GM12878 (cell line): ENCODE measurements around the gene PRG2. TPM values are rescaled to one million over a fixed set of nuclear protein-coding genes. Genes with fewer than 3 reads are reported as not detected.

Source experiments
- ATF7 ChIP-seq: fragments of 450-650 bp; IDR thresholded peaks from 2 replicates; pipeline ENCODE4 v1.6.1; 2016; ENCODE audit warnings: low read depth, mild to moderate bottlenecking
- CEBPB ChIP-seq, 2 experiments: fragments of 150-350 bp in 1 of 2; IDR thresholded peaks; 2 replicates each; pipeline ENCODE4 v1.6.1; 2012 to 2014; ENCODE audit warnings: low read depth in 2 of 2, low read length in 2 of 2, borderline replicate concordance in 1 of 2, inconsistent platforms in 1 of 2
- FOXK2 ChIP-seq: fragments of 450-650 bp; IDR thresholded peaks from 2 replicates; pipeline ENCODE4 v1.6.1; 2017; ENCODE audit warnings: mild to moderate bottlenecking, moderate library complexity
- NFXL1 ChIP-seq: fragments of 450-650 bp; IDR thresholded peaks from 2 replicates; pipeline ENCODE4 v1.6.1; 2017; ENCODE audit warnings: antibody characterized with exemption, mild to moderate bottlenecking, borderline replicate concordance
- NFYB ChIP-seq: IDR thresholded peaks from 2 replicates; pipeline ENCODE4 v1.6.1; 2011; ENCODE audit warnings: low read depth, mild to moderate bottlenecking, low read length, improper control_type of control experiment, moderate library complexity; ENCODE audit not compliant: insufficient read depth
- PAX8 ChIP-seq: fragments of 450-650 bp; IDR thresholded peaks from 2 replicates; pipeline ENCODE4 v1.6.1; 2017; ENCODE audit warnings: mild to moderate bottlenecking, moderate library complexity
- RAD51 ChIP-seq: fragments of 450-650 bp; IDR thresholded peaks from 2 replicates; pipeline ENCODE4 v1.6.1; 2016; ENCODE audit warnings: moderate library complexity, mild to moderate bottlenecking, inconsistent platforms
- RELA ChIP-seq: fragments of 450-650 bp; IDR thresholded peaks from 2 replicates; pipeline ENCODE4 v1.8.0; 2014; ENCODE audit warnings: borderline replicate concordance; ENCODE audit not compliant: partially characterized antibody
- RFX5 ChIP-seq: IDR thresholded peaks from 2 replicates; pipeline ENCODE4 v1.6.1; 2011; ENCODE audit warnings: low read depth, low read length, improper control_type of control experiment
- SMC3 ChIP-seq: IDR thresholded peaks from 2 replicates; pipeline ENCODE4 v1.6.1; 2011; ENCODE audit warnings: low read length, improper control_type of control experiment, borderline replicate concordance
- STAT3 ChIP-seq: IDR thresholded peaks from 2 replicates; pipeline ENCODE4 v1.6.1; 2011; ENCODE audit warnings: low read depth, low read length, improper control_type of control experiment
- ZBED1 ChIP-seq: IDR thresholded peaks from 2 replicates; pipeline ENCODE4 v1.6.1; 2016; ENCODE audit warnings: borderline replicate concordance
- ZSCAN29 ChIP-seq: fragments of 450-650 bp; IDR thresholded peaks from 2 replicates; pipeline ENCODE4 v1.6.1; 2017; ENCODE audit warnings: mild to moderate bottlenecking, moderate library complexity
- polyA plus RNA-seq, 11 experiments: library from polyadenylated mRNA; depleted of rRNA in 4 of 11; unstranded in 6 of 11; stranded (reverse) in 5 of 11; fragments of >200 nt; fragmentation: Nextera tagmentation in 4 of 11; fragmentation: Illumina TruSeq in 1 of 11; extraction: Ambion mirVana in 4 of 11; extraction: Trizol in 1 of 11; gene quantifications; 1 replicate in 1 of 11; 2 replicates in 10 of 11; pipeline versions ENCODE4 v1.2.1 to v1.2.3, GENCODE V29; 2011 to 2016; ENCODE audit warnings: inconsistent platforms in 2 of 11, missing spikeins in 2 of 11, low read depth in 1 of 11
- total RNA-seq, 4 experiments: library from RNA; depleted of rRNA in 3 of 4; stranded (reverse); fragments of >200 nt in 3 of 4; fragmentation: Illumina TruSeq in 1 of 4; extraction: Trizol in 1 of 4; gene quantifications; 2 replicates each; pipeline versions ENCODE4 v1.2.1 to v1.2.3, GENCODE V29; 2013 to 2021
- TF ChIP-seq, protein P1 (sequence below): fragments of 150-350 bp; IDR thresholded peaks from 2 replicates; pipeline ENCODE4 v1.6.1; 2016; ENCODE audit warnings: low read depth, low read length
- TF ChIP-seq, protein P2 (sequence below): fragments of 450-650 bp; IDR thresholded peaks from 2 replicates; pipeline ENCODE4 v1.6.1; 2018; ENCODE audit warnings: borderline replicate concordance, mild to moderate bottlenecking; ENCODE audit not compliant: partially characterized antibody
- TF ChIP-seq, protein P3 (sequence below): fragments of 450-650 bp; IDR thresholded peaks from 2 replicates; pipeline ENCODE4 v1.6.1; 2017; ENCODE audit warnings: mild to moderate bottlenecking, moderate library complexity
- TF ChIP-seq, protein P4 (sequence below), 3 experiments: IDR thresholded peaks in 2 of 3; conservative IDR thresholded peaks in 1 of 3; 2 replicates each; pipeline ENCODE4 v1.5.1; 2011; ENCODE audit warnings: low read depth in 3 of 3, low read length in 3 of 3, mild to moderate bottlenecking in 3 of 3, control low read depth in 2 of 3, moderate library complexity in 2 of 3, inconsistent platforms in 1 of 3, mixed read lengths in 1 of 3; ENCODE audit not compliant: control insufficient read depth in 2 of 3, insufficient read depth in 1 of 3; ENCODE audit errors: extremely low read depth in 1 of 3

PRG2 gene
- total and polyA plus RNA-seq, 10 of the 15 experiments (the other 5 are each of a cell fraction or from before 2014, with no cell fraction given), result 0.10 to 1.7 (median 0.56) TPM; not detected in 2

DNA sequence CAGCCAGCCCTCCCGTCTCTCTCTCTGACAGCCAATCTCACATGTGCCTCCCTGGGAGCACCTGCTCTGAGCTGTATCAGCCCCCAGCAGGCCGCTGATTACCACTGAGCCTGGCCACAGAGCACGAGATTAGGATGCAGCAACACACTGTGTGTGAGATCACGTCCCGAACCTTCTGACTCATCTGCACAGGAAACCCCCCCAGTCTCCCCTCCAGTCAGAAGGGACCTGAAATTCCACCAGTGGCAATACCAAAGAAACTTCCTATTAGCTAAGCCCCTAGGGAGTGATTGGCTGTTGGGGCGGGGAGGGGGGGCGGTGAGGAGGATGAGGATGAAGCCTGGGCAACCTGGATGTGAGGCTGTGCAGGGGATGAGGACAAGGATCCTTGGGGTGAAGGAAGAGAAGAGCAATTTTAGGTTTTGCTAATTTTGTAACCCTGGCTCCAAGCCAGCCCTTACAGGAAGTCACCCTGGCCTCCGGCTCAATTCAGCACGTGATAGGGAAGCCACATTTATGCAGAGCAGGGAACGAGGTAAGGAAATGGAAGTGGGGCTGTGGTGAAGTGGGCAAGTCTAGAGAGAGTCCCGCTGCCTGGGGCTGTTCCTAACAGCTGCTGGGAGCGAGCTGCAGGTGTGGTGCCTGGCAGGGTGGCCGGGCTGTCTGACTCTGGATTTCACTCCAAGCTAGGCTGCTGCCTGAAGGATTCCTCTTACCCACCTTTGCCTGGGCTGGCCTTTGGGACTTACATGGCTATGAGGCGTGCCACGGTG lies 34.5 kb upstream of the PRG2 start (continued):
- TF ChIP-seq, protein P1, sequence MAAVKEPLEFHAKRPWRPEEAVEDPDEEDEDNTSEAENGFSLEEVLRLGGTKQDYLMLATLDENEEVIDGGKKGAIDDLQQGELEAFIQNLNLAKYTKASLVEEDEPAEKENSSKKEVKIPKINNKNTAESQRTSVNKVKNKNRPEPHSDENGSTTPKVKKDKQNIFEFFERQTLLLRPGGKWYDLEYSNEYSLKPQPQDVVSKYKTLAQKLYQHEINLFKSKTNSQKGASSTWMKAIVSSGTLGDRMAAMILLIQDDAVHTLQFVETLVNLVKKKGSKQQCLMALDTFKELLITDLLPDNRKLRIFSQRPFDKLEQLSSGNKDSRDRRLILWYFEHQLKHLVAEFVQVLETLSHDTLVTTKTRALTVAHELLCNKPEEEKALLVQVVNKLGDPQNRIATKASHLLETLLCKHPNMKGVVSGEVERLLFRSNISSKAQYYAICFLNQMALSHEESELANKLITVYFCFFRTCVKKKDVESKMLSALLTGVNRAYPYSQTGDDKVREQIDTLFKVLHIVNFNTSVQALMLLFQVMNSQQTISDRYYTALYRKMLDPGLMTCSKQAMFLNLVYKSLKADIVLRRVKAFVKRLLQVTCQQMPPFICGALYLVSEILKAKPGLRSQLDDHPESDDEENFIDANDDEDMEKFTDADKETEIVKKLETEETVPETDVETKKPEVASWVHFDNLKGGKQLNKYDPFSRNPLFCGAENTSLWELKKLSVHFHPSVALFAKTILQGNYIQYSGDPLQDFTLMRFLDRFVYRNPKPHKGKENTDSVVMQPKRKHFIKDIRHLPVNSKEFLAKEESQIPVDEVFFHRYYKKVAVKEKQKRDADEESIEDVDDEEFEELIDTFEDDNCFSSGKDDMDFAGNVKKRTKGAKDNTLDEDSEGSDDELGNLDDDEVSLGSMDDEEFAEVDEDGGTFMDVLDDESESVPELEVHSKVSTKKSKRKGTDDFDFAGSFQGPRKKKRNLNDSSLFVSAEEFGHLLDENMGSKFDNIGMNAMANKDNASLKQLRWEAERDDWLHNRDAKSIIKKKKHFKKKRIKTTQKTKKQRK, result no peak
- TF ChIP-seq, protein P2, sequence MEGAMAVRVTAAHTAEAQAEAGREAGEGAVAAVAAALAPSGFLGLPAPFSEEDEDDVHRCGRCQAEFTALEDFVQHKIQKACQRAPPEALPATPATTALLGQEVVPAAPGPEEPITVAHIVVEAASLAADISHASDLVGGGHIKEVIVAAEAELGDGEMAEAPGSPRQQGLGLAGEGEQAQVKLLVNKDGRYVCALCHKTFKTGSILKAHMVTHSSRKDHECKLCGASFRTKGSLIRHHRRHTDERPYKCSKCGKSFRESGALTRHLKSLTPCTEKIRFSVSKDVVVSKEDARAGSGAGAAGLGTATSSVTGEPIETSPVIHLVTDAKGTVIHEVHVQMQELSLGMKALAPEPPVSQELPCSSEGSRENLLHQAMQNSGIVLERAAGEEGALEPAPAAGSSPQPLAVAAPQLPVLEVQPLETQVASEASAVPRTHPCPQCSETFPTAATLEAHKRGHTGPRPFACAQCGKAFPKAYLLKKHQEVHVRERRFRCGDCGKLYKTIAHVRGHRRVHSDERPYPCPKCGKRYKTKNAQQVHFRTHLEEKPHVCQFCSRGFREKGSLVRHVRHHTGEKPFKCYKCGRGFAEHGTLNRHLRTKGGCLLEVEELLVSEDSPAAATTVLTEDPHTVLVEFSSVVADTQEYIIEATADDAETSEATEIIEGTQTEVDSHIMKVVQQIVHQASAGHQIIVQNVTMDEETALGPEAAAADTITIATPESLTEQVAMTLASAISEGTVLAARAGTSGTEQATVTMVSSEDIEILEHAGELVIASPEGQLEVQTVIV, result peak; percentile 35
- TF ChIP-seq STAT3, result no peak
- peak; percentile 87; the same call in 1 of the 2 replicates for TF ChIP-seq ZBED1
- TF ChIP-seq RELA, result peak; percentile 97
- 0 out of 2 replicates have a peak, but pooled peaks have one; percentile 54 for TF ChIP-seq RFX5
- TF ChIP-seq ATF7, result peak; percentile 94
- peak; percentile 20; the same call in 1 of the 2 replicates for TF ChIP-seq SMC3
- TF ChIP-seq, protein P3, sequence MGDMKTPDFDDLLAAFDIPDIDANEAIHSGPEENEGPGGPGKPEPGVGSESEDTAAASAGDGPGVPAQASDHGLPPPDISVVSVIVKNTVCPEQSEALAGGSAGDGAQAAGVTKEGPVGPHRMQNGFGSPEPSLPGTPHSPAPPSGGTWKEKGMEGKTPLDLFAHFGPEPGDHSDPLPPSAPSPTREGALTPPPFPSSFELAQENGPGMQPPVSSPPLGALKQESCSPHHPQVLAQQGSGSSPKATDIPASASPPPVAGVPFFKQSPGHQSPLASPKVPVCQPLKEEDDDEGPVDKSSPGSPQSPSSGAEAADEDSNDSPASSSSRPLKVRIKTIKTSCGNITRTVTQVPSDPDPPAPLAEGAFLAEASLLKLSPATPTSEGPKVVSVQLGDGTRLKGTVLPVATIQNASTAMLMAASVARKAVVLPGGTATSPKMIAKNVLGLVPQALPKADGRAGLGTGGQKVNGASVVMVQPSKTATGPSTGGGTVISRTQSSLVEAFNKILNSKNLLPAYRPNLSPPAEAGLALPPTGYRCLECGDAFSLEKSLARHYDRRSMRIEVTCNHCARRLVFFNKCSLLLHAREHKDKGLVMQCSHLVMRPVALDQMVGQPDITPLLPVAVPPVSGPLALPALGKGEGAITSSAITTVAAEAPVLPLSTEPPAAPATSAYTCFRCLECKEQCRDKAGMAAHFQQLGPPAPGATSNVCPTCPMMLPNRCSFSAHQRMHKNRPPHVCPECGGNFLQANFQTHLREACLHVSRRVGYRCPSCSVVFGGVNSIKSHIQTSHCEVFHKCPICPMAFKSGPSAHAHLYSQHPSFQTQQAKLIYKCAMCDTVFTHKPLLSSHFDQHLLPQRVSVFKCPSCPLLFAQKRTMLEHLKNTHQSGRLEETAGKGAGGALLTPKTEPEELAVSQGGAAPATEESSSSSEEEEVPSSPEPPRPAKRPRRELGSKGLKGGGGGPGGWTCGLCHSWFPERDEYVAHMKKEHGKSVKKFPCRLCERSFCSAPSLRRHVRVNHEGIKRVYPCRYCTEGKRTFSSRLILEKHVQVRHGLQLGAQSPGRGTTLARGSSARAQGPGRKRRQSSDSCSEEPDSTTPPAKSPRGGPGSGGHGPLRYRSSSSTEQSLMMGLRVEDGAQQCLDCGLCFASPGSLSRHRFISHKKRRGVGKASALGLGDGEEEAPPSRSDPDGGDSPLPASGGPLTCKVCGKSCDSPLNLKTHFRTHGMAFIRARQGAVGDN, result peak; percentile 97
- peak; percentile 89 for TF ChIP-seq RAD51
- no peak; a peak in 1 of 4 replicates for TF ChIP-seq CEBPB (IDR thresholded peaks at IDR 0.05; ENCODE audit: borderline replicate concordance in 1 of 2, low read depth in 2 of 2, low read length in 2 of 2)
- TF ChIP-seq NFYB, result peak; percentile 75; the same call in 1 of the 2 replicates
- TF ChIP-seq NFXL1, result no peak
- TF ChIP-seq, protein P4, sequence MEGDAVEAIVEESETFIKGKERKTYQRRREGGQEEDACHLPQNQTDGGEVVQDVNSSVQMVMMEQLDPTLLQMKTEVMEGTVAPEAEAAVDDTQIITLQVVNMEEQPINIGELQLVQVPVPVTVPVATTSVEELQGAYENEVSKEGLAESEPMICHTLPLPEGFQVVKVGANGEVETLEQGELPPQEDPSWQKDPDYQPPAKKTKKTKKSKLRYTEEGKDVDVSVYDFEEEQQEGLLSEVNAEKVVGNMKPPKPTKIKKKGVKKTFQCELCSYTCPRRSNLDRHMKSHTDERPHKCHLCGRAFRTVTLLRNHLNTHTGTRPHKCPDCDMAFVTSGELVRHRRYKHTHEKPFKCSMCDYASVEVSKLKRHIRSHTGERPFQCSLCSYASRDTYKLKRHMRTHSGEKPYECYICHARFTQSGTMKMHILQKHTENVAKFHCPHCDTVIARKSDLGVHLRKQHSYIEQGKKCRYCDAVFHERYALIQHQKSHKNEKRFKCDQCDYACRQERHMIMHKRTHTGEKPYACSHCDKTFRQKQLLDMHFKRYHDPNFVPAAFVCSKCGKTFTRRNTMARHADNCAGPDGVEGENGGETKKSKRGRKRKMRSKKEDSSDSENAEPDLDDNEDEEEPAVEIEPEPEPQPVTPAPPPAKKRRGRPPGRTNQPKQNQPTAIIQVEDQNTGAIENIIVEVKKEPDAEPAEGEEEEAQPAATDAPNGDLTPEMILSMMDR (IDR thresholded peaks at IDR 0.05 in 2 of 3, conservative IDR thresholded peaks at IDR 0.05 in 1 of 3; ENCODE audit: control insufficient read depth in 2 of 3, extremely low read depth in 1 of 3, insufficient read depth in 1 of 3, low read depth in 3 of 3, low read length in 3 of 3), result no peak
- TF ChIP-seq ZSCAN29, result no peak
- no peak for TF ChIP-seq PAX8
- no peak for TF ChIP-seq FOXK2
